Measurements from ENCODE around the gene SNCB.

Gene SNCB

DNA sequence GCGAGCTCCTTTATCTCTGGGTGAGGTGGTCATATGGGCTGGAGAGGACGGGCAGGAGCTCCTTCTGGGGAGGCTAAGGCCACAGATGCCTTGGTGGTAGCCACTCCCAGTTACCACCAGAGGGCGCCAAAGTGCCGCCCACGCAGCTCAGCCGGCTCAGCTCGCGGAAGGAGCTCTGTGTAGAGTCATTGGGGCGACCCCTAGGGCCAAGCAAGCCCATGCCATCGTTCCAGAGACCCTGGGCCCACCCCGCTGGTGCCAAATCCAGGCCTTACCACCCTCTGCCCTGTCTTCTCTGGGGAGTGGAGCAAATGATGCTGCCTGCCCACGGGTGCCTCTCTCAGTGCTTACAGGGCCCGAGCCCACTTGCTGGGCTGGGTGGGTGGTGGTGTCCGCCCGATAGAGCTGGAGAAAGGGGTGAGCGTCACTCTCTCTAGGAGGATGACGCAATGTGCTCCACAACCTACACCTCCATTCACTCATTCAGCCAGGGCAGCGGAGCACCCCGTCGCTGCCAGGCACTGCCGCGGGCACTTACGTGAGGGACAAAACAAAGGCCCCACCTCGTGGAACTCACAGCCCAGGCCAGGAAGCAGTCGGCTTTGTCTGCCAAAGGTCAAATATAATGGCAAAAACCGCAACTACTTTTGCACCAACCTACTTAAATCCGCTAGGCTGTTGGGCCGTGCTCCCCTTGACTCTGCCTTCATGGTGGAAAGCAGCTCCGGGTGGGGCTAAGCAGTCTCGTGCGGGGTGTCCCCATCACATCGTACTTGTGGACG, 30.7 kb upstream of the SNCB start:
- H3K4me1 ChIP-seq (ENCODE audit: control insufficient read depth, insufficient read depth, low read length, poor library complexity, severe bottlenecking), result peaks cover 25% of the 10 kb centered on the region
- no peaks in the 10 kb centered on the region for H3K36me3 ChIP-seq (ENCODE audit: control insufficient read depth, insufficient read depth, low read length)
- no peaks in the 10 kb centered on the region for H3K27me3 ChIP-seq (replicated peaks; ENCODE audit: control insufficient read depth, insufficient read depth, low read length, poor library complexity, severe bottlenecking)
- H3K4me3 ChIP-seq (ENCODE audit: insufficient read depth, low read depth, low read length, poor library complexity, severe bottlenecking), result no peak overlapping the region
- no peak overlapping the region for H3K27ac ChIP-seq (ENCODE audit: insufficient read depth, low read length, poor library complexity, severe bottlenecking)
- H3K9me3 ChIP-seq (ENCODE audit: control insufficient read depth, low read length), result no peaks in the 10 kb centered on the region
- DNase-seq, result peak; percentile 50 to 66 (median 53)

DNA sequence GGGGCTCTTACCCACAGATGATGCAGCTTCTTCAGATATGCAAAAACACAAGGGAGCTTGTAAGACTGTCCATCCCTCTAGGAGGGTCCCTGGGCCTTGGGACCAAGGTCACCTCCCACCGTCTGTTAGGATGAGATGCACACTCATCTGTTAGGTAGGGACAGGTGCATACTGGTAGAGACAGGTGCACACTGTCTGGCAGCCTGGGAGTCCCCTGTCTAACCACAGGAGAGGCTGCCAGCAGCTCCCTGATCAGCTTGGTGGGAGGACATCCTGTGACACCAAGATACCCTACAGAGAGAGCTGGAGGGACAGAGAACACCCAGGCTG, 30.2 kb upstream of the SNCB start:
- peaks cover 25% of the 10 kb centered on the region for H3K4me1 ChIP-seq (ENCODE audit: control insufficient read depth, insufficient read depth, low read length, poor library complexity, severe bottlenecking)
- no peak for DNase-seq
- H3K27ac ChIP-seq (ENCODE audit: insufficient read depth, low read length, poor library complexity, severe bottlenecking), result no peak overlapping the region
- no peaks in the 10 kb centered on the region for H3K36me3 ChIP-seq (ENCODE audit: control insufficient read depth, insufficient read depth, low read length)
- no peaks in the 10 kb centered on the region for H3K9me3 ChIP-seq (ENCODE audit: control insufficient read depth, low read length)
- H3K4me3 ChIP-seq (ENCODE audit: insufficient read depth, low read depth, low read length, poor library complexity, severe bottlenecking), result no peak overlapping the region
- no peaks in the 10 kb centered on the region for H3K27me3 ChIP-seq (replicated peaks; ENCODE audit: control insufficient read depth, insufficient read depth, low read length, poor library complexity, severe bottlenecking)

DNA sequence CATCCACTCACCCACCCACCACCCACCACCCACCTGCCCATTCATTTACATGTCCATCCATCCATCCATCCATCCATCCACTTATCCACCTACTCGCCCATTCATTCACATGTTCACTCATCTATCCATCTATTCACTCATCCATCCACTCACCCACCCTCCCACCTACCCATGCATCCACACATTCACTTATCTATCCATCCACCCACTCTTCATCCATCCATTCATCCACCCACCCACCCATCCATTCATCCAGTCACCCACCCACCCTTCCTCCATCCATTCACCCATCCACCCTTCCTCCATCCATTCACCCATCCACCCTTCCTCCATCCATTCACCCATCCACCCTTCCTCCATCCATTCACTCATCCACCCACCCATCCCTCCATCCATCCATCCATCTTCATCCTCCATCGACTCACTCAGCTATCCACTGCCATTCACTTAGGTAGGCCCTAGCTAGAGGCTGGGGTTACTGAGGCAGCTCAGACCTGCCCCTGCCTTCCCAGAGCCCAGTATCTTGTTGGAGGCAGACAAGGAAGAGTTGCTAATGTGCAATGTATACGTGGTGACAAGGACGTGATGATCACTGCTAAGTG, 29.6 kb upstream of the SNCB start:
- no peaks in the 10 kb centered on the region for H3K27me3 ChIP-seq (replicated peaks; ENCODE audit: control insufficient read depth, insufficient read depth, low read length, poor library complexity, severe bottlenecking)
- no peak overlapping the region for H3K27ac ChIP-seq (ENCODE audit: insufficient read depth, low read length, poor library complexity, severe bottlenecking)
- peaks cover 25% of the 10 kb centered on the region for H3K4me1 ChIP-seq (ENCODE audit: control insufficient read depth, insufficient read depth, low read length, poor library complexity, severe bottlenecking)
- no peaks in the 10 kb centered on the region for H3K9me3 ChIP-seq (ENCODE audit: control insufficient read depth, low read length)
- H3K4me3 ChIP-seq (ENCODE audit: insufficient read depth, low read depth, low read length, poor library complexity, severe bottlenecking), result no peak overlapping the region
- no peak for DNase-seq
- H3K36me3 ChIP-seq (ENCODE audit: control insufficient read depth, insufficient read depth, low read length), result no peaks in the 10 kb centered on the region

DNA sequence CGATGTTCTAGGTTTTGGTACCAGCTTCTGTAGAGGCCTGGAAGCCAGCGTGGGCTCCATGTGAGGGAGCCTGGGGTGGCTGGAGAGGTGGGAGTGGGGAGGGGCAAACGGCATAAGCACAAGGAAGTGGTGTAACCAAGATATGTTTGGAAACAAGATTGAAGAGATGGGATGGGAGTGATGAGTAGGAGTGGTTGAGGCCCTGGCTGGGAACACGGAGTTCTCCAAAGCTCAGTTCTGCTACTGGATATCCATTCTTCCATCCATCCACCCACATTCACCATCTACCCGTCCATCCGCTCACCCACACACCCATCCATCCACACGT, 29.1 kb upstream of the SNCB start:
- Histone ChIP-seq H3K27ac (ENCODE audit: insufficient read depth, low read length, poor library complexity, severe bottlenecking) (peak overlapping the region; percentile 22), H3K27me3 (replicated peaks; ENCODE audit: control insufficient read depth, insufficient read depth, low read length, poor library complexity, severe bottlenecking) (no peaks in the 10 kb centered on the region), H3K4me1 (ENCODE audit: control insufficient read depth, insufficient read depth, low read length, poor library complexity, severe bottlenecking) (peaks cover 25% of the 10 kb centered on the region), H3K9me3 (ENCODE audit: control insufficient read depth, low read length) (no peaks in the 10 kb centered on the region), H3K36me3 (ENCODE audit: control insufficient read depth, insufficient read depth, low read length) (no peaks in the 10 kb centered on the region), H3K4me3 (ENCODE audit: insufficient read depth, low read depth, low read length, poor library complexity, severe bottlenecking) (no peak overlapping the region)
- DNase-seq, result no peak

DNA sequence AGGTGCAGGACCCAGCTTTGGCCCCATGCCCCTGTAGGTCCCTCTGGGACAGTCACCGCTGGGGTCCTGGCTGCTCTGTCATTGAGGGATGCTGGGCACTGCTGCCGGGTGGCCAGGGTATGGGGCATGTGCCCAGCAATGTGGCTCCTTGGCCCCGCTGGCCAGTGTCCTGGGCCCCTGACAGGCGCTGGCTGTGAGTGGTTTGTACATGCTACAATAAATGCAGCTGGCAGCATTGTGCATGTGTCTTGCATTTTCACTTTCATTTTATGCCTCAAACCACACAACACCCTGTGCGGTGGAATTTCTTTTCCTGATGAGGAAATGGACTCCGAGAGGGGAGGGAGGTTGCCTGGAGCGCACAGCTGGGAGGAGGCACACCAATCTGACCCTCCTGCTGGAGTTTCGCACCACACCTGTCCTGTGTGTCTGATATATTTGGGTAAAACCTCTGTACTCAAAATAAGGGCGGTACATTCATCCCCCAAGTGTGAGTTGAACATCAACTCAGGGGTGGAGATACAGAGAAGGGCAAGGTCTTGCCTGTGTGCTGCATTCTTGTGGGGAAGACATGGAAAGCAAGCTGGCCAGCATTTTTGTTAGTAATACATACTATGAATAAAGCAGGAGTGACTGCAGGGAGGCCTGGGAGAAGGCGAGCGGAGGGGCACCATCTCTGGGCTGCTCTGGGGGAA, 28.6 kb upstream of the SNCB start:
- Histone ChIP-seq H3K36me3 (ENCODE audit: control insufficient read depth, insufficient read depth, low read length) (peaks cover 4% of the 10 kb centered on the region), H3K27ac (ENCODE audit: insufficient read depth, low read length, poor library complexity, severe bottlenecking) (peak overlapping the region; percentile 22), H3K4me1 (ENCODE audit: control insufficient read depth, insufficient read depth, low read length, poor library complexity, severe bottlenecking) (peaks cover 25% of the 10 kb centered on the region), H3K4me3 (ENCODE audit: insufficient read depth, low read depth, low read length, poor library complexity, severe bottlenecking) (peak overlapping the region; percentile 44), H3K9me3 (ENCODE audit: control insufficient read depth, low read length) (no peaks in the 10 kb centered on the region), H3K27me3 (replicated peaks; ENCODE audit: control insufficient read depth, insufficient read depth, low read length, poor library complexity, severe bottlenecking) (no peaks in the 10 kb centered on the region)
- DNase-seq, result peak in 1 of 3 donors; percentile 23

DNA sequence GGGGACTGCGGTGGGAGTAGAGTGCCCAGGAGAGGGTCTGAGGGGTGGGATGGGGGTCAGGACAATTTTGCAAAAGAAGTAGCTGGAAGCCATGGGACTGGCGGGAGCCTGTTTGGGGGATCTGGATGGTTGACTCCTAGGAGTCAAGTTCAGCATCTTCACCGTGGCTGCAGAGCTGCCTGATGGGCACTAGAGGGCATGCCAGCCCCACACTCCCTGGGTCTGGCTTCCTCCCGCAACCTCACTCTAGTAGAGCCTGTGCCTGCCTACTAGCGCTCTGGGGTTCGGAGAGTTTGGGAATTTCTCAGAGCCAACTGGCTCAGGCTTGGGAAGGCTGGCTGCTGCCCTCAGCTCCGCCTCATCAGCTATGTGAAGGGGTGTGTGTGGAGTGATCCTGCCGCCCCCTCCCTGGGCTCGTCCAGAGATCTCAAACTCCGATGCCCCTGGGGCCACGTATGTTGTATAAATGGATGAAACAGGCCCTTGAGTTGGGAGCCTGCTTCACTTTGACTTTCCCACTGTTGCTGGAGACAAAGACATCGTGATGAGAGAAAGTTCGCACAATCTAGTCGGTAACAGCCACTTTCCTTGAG, 27.8 kb upstream of the SNCB start:
- no peaks in the 10 kb centered on the region for H3K27me3 ChIP-seq (replicated peaks; ENCODE audit: control insufficient read depth, insufficient read depth, low read length, poor library complexity, severe bottlenecking)
- H3K36me3 ChIP-seq (ENCODE audit: control insufficient read depth, insufficient read depth, low read length), result peaks cover 7% of the 10 kb centered on the region
- H3K4me1 ChIP-seq (ENCODE audit: control insufficient read depth, insufficient read depth, low read length, poor library complexity, severe bottlenecking), result peaks cover 25% of the 10 kb centered on the region
- no peaks in the 10 kb centered on the region for H3K9me3 ChIP-seq (ENCODE audit: control insufficient read depth, low read length)
- no peak overlapping the region for H3K27ac ChIP-seq (ENCODE audit: insufficient read depth, low read length, poor library complexity, severe bottlenecking)
- DNase-seq, result peak; percentile 22 to 30 (median 27)
- peak overlapping the region; percentile 15 for H3K4me3 ChIP-seq (ENCODE audit: insufficient read depth, low read depth, low read length, poor library complexity, severe bottlenecking)

DNA sequence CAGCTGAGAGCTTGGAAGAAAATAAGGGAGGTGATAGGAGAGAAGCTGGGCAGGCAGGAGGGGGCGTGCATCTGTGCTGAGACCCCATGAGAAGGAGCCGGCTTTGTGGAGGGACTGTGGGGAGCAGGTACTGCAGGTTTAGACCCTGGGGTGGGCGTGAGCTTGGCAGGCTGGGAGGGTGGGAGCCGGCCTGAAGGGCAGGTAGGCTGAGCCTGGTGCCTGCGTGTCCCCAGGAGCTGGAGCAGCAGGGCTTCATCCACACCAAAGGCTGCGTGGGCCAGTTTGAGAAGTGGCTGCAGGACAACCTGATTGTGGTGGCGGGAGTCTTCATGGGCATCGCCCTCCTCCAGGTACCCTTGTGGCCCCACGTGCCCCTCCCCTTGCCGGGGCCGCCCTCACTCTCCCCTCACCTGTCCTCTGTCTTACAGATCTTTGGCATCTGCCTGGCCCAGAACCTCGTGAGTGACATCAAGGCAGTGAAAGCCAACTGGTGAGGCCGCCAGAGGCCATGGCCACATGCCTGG, 26.2 kb upstream of the SNCB start:
- no peak overlapping the region for H3K4me3 ChIP-seq (ENCODE audit: insufficient read depth, low read depth, low read length, poor library complexity, severe bottlenecking)
- H3K9me3 ChIP-seq (ENCODE audit: control insufficient read depth, low read length), result no peaks in the 10 kb centered on the region
- H3K36me3 ChIP-seq (ENCODE audit: control insufficient read depth, insufficient read depth, low read length), result peaks cover 7% of the 10 kb centered on the region
- H3K27ac ChIP-seq (ENCODE audit: insufficient read depth, low read length, poor library complexity, severe bottlenecking), result no peak overlapping the region
- DNase-seq, result no peak
- H3K27me3 ChIP-seq (replicated peaks; ENCODE audit: control insufficient read depth, insufficient read depth, low read length, poor library complexity, severe bottlenecking), result no peaks in the 10 kb centered on the region
- peaks cover 25% of the 10 kb centered on the region for H3K4me1 ChIP-seq (ENCODE audit: control insufficient read depth, insufficient read depth, low read length, poor library complexity, severe bottlenecking)

DNA sequence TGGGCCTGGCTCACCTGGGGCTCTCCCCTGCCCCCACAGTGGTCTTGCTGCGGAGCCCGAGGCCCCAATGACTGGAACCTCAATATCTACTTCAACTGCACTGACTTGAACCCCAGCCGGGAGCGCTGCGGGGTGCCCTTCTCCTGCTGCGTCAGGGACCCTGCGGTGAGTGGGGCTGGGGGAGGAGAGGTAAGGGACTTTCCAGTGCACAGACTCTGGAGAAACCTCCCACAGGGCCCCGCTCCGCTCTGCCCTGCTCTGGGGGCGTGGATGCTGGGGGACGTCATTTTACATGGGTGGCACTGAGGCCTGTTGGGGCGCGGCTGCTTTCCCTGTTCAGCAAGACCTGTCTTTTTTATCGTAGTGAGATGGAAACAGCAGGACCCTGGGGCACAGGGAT, 24.5 kb upstream of the SNCB start:
- H3K36me3 ChIP-seq (ENCODE audit: control insufficient read depth, insufficient read depth, low read length), result peaks cover 7% of the 10 kb centered on the region
- no peaks in the 10 kb centered on the region for H3K9me3 ChIP-seq (ENCODE audit: control insufficient read depth, low read length)
- no peaks in the 10 kb centered on the region for H3K27me3 ChIP-seq (replicated peaks; ENCODE audit: control insufficient read depth, insufficient read depth, low read length, poor library complexity, severe bottlenecking)
- H3K4me3 ChIP-seq (ENCODE audit: insufficient read depth, low read depth, low read length, poor library complexity, severe bottlenecking), result no peak overlapping the region
- no peak overlapping the region for H3K27ac ChIP-seq (ENCODE audit: insufficient read depth, low read length, poor library complexity, severe bottlenecking)
- no peak for DNase-seq
- H3K4me1 ChIP-seq (ENCODE audit: control insufficient read depth, insufficient read depth, low read length, poor library complexity, severe bottlenecking), result peaks cover 15% of the 10 kb centered on the region

DNA sequence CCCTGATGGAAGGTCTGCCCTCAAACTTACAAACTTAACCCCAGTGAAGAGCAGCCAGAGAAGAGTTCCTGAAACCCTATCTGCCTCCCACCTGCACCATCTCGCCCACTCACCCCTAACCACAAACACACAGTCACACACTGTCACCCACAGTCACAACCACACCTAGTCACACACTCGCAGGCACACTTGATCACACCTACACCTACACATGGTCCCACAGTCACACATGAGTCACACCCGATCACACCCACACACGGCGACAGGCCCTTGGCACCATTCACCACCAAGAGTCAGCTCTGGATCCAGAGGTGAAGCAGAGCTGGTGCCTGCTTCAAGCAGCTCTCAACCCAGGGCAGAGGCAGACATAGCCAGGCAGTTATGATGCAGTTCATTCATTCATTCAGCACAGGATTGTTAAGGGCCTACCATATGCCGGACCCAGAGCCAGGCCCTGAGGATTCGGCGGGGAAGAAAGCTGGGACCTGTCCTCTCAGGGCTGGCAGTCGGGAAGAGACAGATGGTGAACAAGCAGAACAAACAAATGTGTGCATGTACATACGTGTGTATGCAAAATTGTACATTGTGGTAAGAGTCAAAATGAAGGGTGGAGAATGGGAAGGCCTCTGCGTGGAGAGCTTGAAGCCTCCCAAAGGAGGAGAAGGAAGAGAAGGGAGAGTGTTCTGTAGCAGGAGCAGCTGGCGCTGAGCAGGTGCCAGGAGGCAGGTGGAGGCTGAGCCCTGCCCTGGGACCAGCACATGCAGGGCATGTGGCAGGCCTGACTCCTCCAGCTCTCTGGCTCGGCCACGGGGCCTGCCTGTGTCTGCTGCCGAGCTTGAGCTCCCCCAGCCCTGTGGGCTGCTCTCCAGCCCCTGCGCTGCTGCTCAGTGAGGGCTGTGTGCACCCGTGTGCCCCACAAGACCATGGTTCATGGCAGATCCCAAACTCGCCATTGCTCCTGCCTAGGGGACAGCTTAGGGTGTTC, 23.4 kb upstream of the SNCB start:
- no peaks in the 10 kb centered on the region for H3K9me3 ChIP-seq (ENCODE audit: control insufficient read depth, low read length)
- no peak overlapping the region for H3K27ac ChIP-seq (ENCODE audit: insufficient read depth, low read length, poor library complexity, severe bottlenecking)
- H3K4me1 ChIP-seq (ENCODE audit: control insufficient read depth, insufficient read depth, low read length, poor library complexity, severe bottlenecking), result peaks cover 13% of the 10 kb centered on the region
- H3K36me3 ChIP-seq (ENCODE audit: control insufficient read depth, insufficient read depth, low read length), result peaks cover 7% of the 10 kb centered on the region
- peak in 1 of 3 donors; percentile 16 for DNase-seq
- H3K4me3 ChIP-seq (ENCODE audit: insufficient read depth, low read depth, low read length, poor library complexity, severe bottlenecking), result no peak overlapping the region
- H3K27me3 ChIP-seq (replicated peaks; ENCODE audit: control insufficient read depth, insufficient read depth, low read length, poor library complexity, severe bottlenecking), result no peaks in the 10 kb centered on the region
